K562 (cell line): ENCODE results near the gene GNAL. TPM values are rescaled to one million over a fixed set of nuclear protein-coding genes. Genes with fewer than 3 reads are reported as not detected.

Experiments
- ATAC-seq: fragments of 200-7000 bp; cut with Tn5 transposase; 3 replicates; pipeline ENCODE4 v1.9.1; 2020; ENCODE audit warnings: moderate library complexity
- BruUV-seq: library from RNA; stranded (reverse); fragments of 400-500 nt; replicated peaks from 2 replicates; lab custom pipeline; 2021; lab: Mats Ljungman, UMichigan
- CTCF ChIA-PET: fragments of 300-600 bp; formaldehyde crosslinking; extraction: SDS; loops from one replicate; lab custom pipeline; 2021; ENCODE audit warnings: low intra/inter-chr PET ratio; lab: Yijun Ruan, JAX
- POLR2A ChIA-PET: fragments of 300-600, 350-650 bp; sonication (Branson Sonifier 250); formaldehyde crosslinking; extraction: SDS; loops from one replicate; lab custom pipeline; 2021; ENCODE audit warnings: antibody characterized with exemption, inconsistent platforms; lab: Yijun Ruan, JAX
- DNase-seq, 4 experiments: peaks; one replicate each; pipeline versions ENCODE4 v3.0.0 to v3.0.0-alpha.2; 2011 to 2018; ENCODE audit warnings: low spot score in 3 of 4, mixed read lengths in 3 of 4; ENCODE audit errors: extremely low read depth in 1 of 4
- FAIRE-seq: peaks from 2 replicates; lab custom pipeline; 2011; peaks lifted over from hg19 to GRCh38; lab: Jason Lieb, UNC
- H2AFZ ChIP-seq: 2 replicates; pipeline ENCODE4 v1.6.0; 2011; ENCODE audit warnings: low read depth, low read length, control low read depth, inconsistent platforms
- H3K27ac ChIP-seq: fragments of 200-600 bp; 3 replicates; pipeline ENCODE4 v1.8.0; 2011; ENCODE audit warnings: low read depth, mild to moderate bottlenecking, control low read depth, inconsistent platforms, low read length, moderate library complexity, mixed read lengths; ENCODE audit errors: extremely low read depth
- H3K27me3 ChIP-seq, 2 experiments: fragments of 300-600 bp in 1 of 2; 2 replicates in 1 of 2; 3 replicates in 1 of 2; pipeline versions ENCODE4 v1.6.0 to v1.8.0; 2011; ENCODE audit warnings: inconsistent platforms in 2 of 2, low read length in 2 of 2, mild to moderate bottlenecking in 1 of 2, mixed read lengths in 1 of 2, moderate library complexity in 1 of 2; ENCODE audit not compliant: control insufficient read depth in 2 of 2, insufficient read depth in 2 of 2
- H3K36me3 ChIP-seq: fragments of 300-600 bp; 3 replicates; pipeline ENCODE4 v1.8.0; 2011; ENCODE audit warnings: mild to moderate bottlenecking, low read length, inconsistent platforms; ENCODE audit not compliant: control insufficient read depth, insufficient read depth
- H3K4me1 ChIP-seq, 2 experiments: fragments of 200-600 bp in 1 of 2; replicated peaks in 1 of 2; 2 replicates in 1 of 2; 3 replicates in 1 of 2; pipeline versions ENCODE4 v1.5.1 to v1.8.0; 2011; ENCODE audit warnings: inconsistent platforms in 2 of 2, low read length in 2 of 2, mild to moderate bottlenecking in 1 of 2, mixed read lengths in 1 of 2, moderate library complexity in 1 of 2; ENCODE audit not compliant: control insufficient read depth in 2 of 2, insufficient read depth in 2 of 2
- H3K4me2 ChIP-seq: 2 replicates; pipeline ENCODE4 v1.6.1; 2011; ENCODE audit warnings: low read length, control low read depth, inconsistent platforms, mixed read lengths; ENCODE audit not compliant: insufficient read depth
- H3K4me3 ChIP-seq: fragments of 200-600 bp; sonication (generic), shearing (Covaris generic); 2 replicates; pipeline ENCODE4 v1.5.1; 2016; ENCODE audit warnings: control low read depth, inconsistent platforms
- H3K79me2 ChIP-seq: fragments of 200-600 bp; 3 replicates; pipeline ENCODE4 v1.8.0; 2011; ENCODE audit warnings: low read length, inconsistent platforms; ENCODE audit not compliant: control insufficient read depth, insufficient read depth
- H3K9ac ChIP-seq, 2 experiments: 2 replicates each; pipeline versions ENCODE4 v1.6.0 to v1.6.1; 2011; ENCODE audit warnings: low read depth in 2 of 2, low read length in 2 of 2, control low read depth in 1 of 2, inconsistent platforms in 1 of 2, mild to moderate bottlenecking in 1 of 2, mixed read lengths in 1 of 2; ENCODE audit not compliant: insufficient read depth in 1 of 2
- H3K9me1 ChIP-seq: one replicate; pipeline ENCODE4 v1.6.0; 2011; ENCODE audit warnings: inconsistent platforms, mild to moderate bottlenecking, low read length, moderate library complexity; ENCODE audit not compliant: control insufficient read depth, insufficient read depth
- H3K9me3 ChIP-seq: replicated peaks from 2 replicates; pipeline ENCODE4 v1.5.1; 2011; ENCODE audit warnings: low read depth, low read length, inconsistent platforms; ENCODE audit not compliant: control insufficient read depth, insufficient read depth
- H4K20me1 ChIP-seq: replicated peaks from 2 replicates; pipeline ENCODE4 v1.6.1; 2011; ENCODE audit warnings: low read length, inconsistent platforms, mixed read lengths; ENCODE audit not compliant: control insufficient read depth, insufficient read depth
- COPS2 ChIP-seq: fragments of 450-650 bp; conservative IDR thresholded peaks from 2 replicates; pipeline ENCODE4 v1.6.1; 2016; ENCODE audit warnings: mild to moderate bottlenecking, moderate library complexity
- ESRRA ChIP-seq: fragments of 450-650 bp; IDR thresholded peaks from 2 replicates; pipeline ENCODE4 v1.6.1; 2014; ENCODE audit warnings: low read depth, mild to moderate bottlenecking, moderate library complexity, borderline replicate concordance
- HDAC8 ChIP-seq: fragments of 450-650 bp; IDR thresholded peaks from 2 replicates; pipeline ENCODE4 v1.6.1; 2016; ENCODE audit warnings: mild to moderate bottlenecking, missing genetic modification characterization, moderate library complexity, missing compliant biosample characterization
- HSF4 ChIP-seq: fragments of 250-450 bp; sonication (Bioruptor Pico); IDR thresholded peaks from 2 replicates; pipeline ENCODE4 v2.1.2; 2022; ENCODE audit warnings: mild to moderate bottlenecking, moderate library complexity, borderline replicate concordance
- L3MBTL2 ChIP-seq: fragments of 450-650 bp; IDR thresholded peaks from 2 replicates; pipeline ENCODE4 v1.6.1; 2016; ENCODE audit warnings: mild to moderate bottlenecking, moderate library complexity
- MAFK ChIP-seq: IDR thresholded peaks from 2 replicates; pipeline ENCODE4 v1.6.1; 2011; ENCODE audit warnings: low read length, improper control_type of control experiment
- MBD2 ChIP-seq: sonication (generic); IDR thresholded peaks from 2 replicates; pipeline ENCODE4 v1.6.1; 2016; ENCODE audit warnings: low read depth, borderline replicate concordance
- MTA3 ChIP-seq: fragments of 450-650 bp; formaldehyde crosslinking; IDR thresholded peaks from 2 replicates; pipeline ENCODE4 v1.6.1; 2017; ENCODE audit warnings: mild to moderate bottlenecking, borderline replicate concordance
- RBFOX2 ChIP-seq: fragments of 200-400 bp; formaldehyde crosslinking; IDR thresholded peaks from 2 replicates; pipeline ENCODE4 v1.6.1; 2017; ENCODE audit warnings: low read depth, mild to moderate bottlenecking, low read length, moderate library complexity
- TAF15 ChIP-seq: fragments of 200-400 bp; formaldehyde crosslinking; IDR thresholded peaks from 2 replicates; pipeline ENCODE4 v1.6.1; 2017; ENCODE audit warnings: mild to moderate bottlenecking, low read depth, low read length, moderate library complexity
- THRAP3 ChIP-seq: fragments of 450-650 bp; IDR thresholded peaks from 2 replicates; pipeline ENCODE4 v1.6.1; 2016; ENCODE audit warnings: mild to moderate bottlenecking, inconsistent platforms, borderline replicate concordance
- ZBTB1 ChIP-seq: sonication (generic); formaldehyde crosslinking; IDR thresholded peaks from 2 replicates; pipeline ENCODE4 v1.8.1; 2023; ENCODE audit warnings: missing genetic modification reagents, low read depth, mild to moderate bottlenecking, borderline replicate concordance
- ZC3H8 ChIP-seq: fragments of 450-650 bp; IDR thresholded peaks from 2 replicates; pipeline ENCODE4 v1.6.1; 2017
- ZNF699 ChIP-seq: fragments of 250-450 bp; sonication (Bioruptor Pico); IDR thresholded peaks from 2 replicates; pipeline ENCODE4 v1.8.0; 2021; ENCODE audit warnings: mild to moderate bottlenecking, moderate library complexity; ENCODE audit not compliant: insufficient replicate concordance
- WGBS: fragments of 100-300 bp; shearing (Covaris generic); methylation state at CpG from one replicate; pipeline ENCODE4 v1.1.6; 2016; ENCODE audit warnings: low coverage, mixed read lengths; ENCODE audit not compliant: insufficient coverage; ENCODE audit errors: missing lambda C conversion rate; 5-methylcytosine and 5-hydroxymethylcytosine counted together
- in situ Hi-C: fragments of 300-500 bp; cut with MboI; formaldehyde crosslinking; loops from 4 replicates; pipeline ENCODE4 v1.15.0; 2018; ENCODE audit warnings: inconsistent platforms, mixed read lengths
- intact Hi-C: fragments of 100-400 bp; cut with micrococcal nuclease; formaldehyde crosslinking; loops from 2 replicates; pipeline ENCODE4 v1.14.2; 2022
- polyA plus RNA-seq, 8 experiments: library from polyadenylated mRNA; depleted of rRNA in 4 of 8; stranded (reverse) in 5 of 8; unstranded in 3 of 8; fragments of >200 nt; fragmentation: Nextera tagmentation in 2 of 8; fragmentation: Illumina TruSeq in 1 of 8; extraction: Ambion mirVana in 2 of 8; extraction: Trizol in 1 of 8; gene quantifications; 2 replicates each; pipeline versions ENCODE4 v1.2.1 to v1.2.3, GENCODE V29; 2011 to 2014; ENCODE audit warnings: inconsistent platforms in 1 of 8, missing spikeins in 1 of 8
- total RNA-seq, 7 experiments: library from RNA; depleted of rRNA in 6 of 7; stranded (reverse); fragments of >200 nt in 6 of 7; fragmentation: Illumina TruSeq in 2 of 7; extraction: Trizol in 2 of 7; gene quantifications; 2 replicates each; pipeline versions ENCODE4 v1.2.1 to v1.2.3, GENCODE V29; 2011 to 2021; ENCODE audit warnings: low replicate concordance in 1 of 7

The GNAL gene
- total and polyA plus RNA-seq, 9 of the 15 experiments (the other 6 are each of a cell fraction or from before 2014, with no cell fraction given) = under 0.01 to 0.10 (median 0.01) TPM; not detected in 5

- H3K36me3 ChIP-seq = no peaks in the 10 kb centered on the region
- FAIRE-seq (no peak), ATAC-seq (no peak), DNase-seq (no peak)
- peaks cover 0 to 5% of the 10 kb centered on the region in 2 experiments; a peak in 1 of 5 replicates for H3K4me1 ChIP-seq
- WGBS = 0% methylated on average over 3 of the region's 3 CpGs
- BruUV-seq = no TSS peak
- H4K20me1 ChIP-seq = 0 out of 2 replicates have a peak, but pooled peaks cover 6% of the 10 kb centered on the region
- H3K4me2 ChIP-seq = no peak overlapping the region
- H3K9me3 ChIP-seq = no peaks in the 10 kb centered on the region
- H3K27me3 ChIP-seq = peaks cover 2 to 18% of the 10 kb centered on the region in 2 experiments; a peak in 4 of 5 replicates
- TF ChIP-seq ZNF699 (CRISPR knock-in tag) (no peak), L3MBTL2 (no peak), HDAC8 (tag) (no peak), MAFK (no peak), ZC3H8 (no peak), THRAP3 (no peak), HSF4 (CRISPR knock-in tag) (no peak), RBFOX2 (no peak), ZBTB1 (no peak), COPS2 (no peak), TAF15 (no peak), MTA3 (no peak), ESRRA (no peak), MBD2 (no peak)
- in situ Hi-C loops (no loop called here), intact Hi-C loops (no loop called here)
- no peak overlapping the region for H3K27ac ChIP-seq
- H2AFZ ChIP-seq = no peak overlapping the region
- CTCF ChIA-PET = no interaction called here
- H3K4me3 ChIP-seq = no peak overlapping the region
- H3K9ac ChIP-seq = no peak overlapping the region
- POLR2A ChIA-PET = interaction anchor here (1.0 kb wide), 1 partner anchor 8 kb away, joined by 3 read pairs; no protein-coding TSS in a partner anchor
- no peaks in the 10 kb centered on the region for H3K79me2 ChIP-seq
- H3K9me1 ChIP-seq = no peaks in the 10 kb centered on the region
These were observed 32.7 kb downstream of the GNAL start for GRCh38 chr18:11721720-11722119.
